AG04449 (cell line): ENCODE results near the gene NCCRP1.

Experiments used
- CTCF ChIA-PET: fragments of 350-600 bp; formaldehyde crosslinking; extraction: SDS; loops from one replicate; lab custom pipeline; 2021; ENCODE audit warnings: antibody characterized with exemption; lab: Yijun Ruan, JAX
- POLR2A ChIA-PET: fragments of 400-600, 350-600 bp; formaldehyde crosslinking; extraction: SDS; loops from one replicate; lab custom pipeline; 2020; ENCODE audit warnings: antibody characterized with exemption, inconsistent platforms; lab: Yijun Ruan, JAX
- DNase-seq: peaks from one replicate; pipeline ENCODE4 v3.0.0-alpha.2; 2010; ENCODE audit warnings: low read depth, low spot score
- H3K4me3 ChIP-seq: 2 replicates; pipeline ENCODE4 v1.5.1; 2011; ENCODE audit warnings: low read depth, mild to moderate bottlenecking, control low read depth, low read length
- CTCF ChIP-seq: IDR thresholded peaks from one replicate; pipeline ENCODE4 v1.5.1; 2011; ENCODE audit warnings: mild to moderate bottlenecking, moderate library complexity, low read length, control low read depth, inconsistent platforms; ENCODE audit not compliant: insufficient read depth; ENCODE audit errors: missing control alignments

The NCCRP1 gene

GRCh38 chr19:39162441-39163043 lies 34.2 kb upstream of the NCCRP1 start:
- CTCF ChIA-PET = interaction anchor here (1.2 kb wide), 1 partner anchor 165 kb away, joined by 3 read pairs; no protein-coding TSS in a partner anchor

GRCh38 chr19:39163621-39164020 lies 33.1 kb upstream of the NCCRP1 start:
- POLR2A ChIA-PET = no interaction called here
- H3K4me3 ChIP-seq = no peak overlapping the region
- no peak for DNase-seq
- TF ChIP-seq CTCF = no peak
- CTCF ChIA-PET = no interaction called here

More at GRCh38 chr19:39162441-39163043, 34.2 kb upstream of the NCCRP1 start:
- no peak overlapping the region for H3K4me3 ChIP-seq
- DNase-seq = no peak
- no peak for TF ChIP-seq CTCF
- POLR2A ChIA-PET = no interaction called here

- no peak for DNase-seq
- no peak overlapping the region for H3K4me3 ChIP-seq
- CTCF ChIA-PET = no interaction called here
- POLR2A ChIA-PET = no interaction called here
- no peak for TF ChIP-seq CTCF
Observed at GRCh38 chr19:39164289-39164688, 32.5 kb upstream of the NCCRP1 start.

GRCh38 chr19:39165857-39166256 lies 30.9 kb upstream of the NCCRP1 start:
- no peak overlapping the region for H3K4me3 ChIP-seq
- POLR2A ChIA-PET = no interaction called here
- TF ChIP-seq CTCF = no peak
- CTCF ChIA-PET = interaction anchor here (1.1 to 1.7 kb wide), 2 partner anchors 21 to 44 kb away, joined by 3 to 4 read pairs; no protein-coding TSS in a partner anchor
- no peak for DNase-seq

- no peak for TF ChIP-seq CTCF
- ChIA-PET POLR2A (no interaction called here), CTCF (interaction anchor here (1.1 to 1.7 kb wide), 2 partner anchors 20 to 44 kb away, joined by 3 to 4 read pairs; no protein-coding TSS in a partner anchor)
- no peak for DNase-seq
- H3K4me3 ChIP-seq = no peak overlapping the region
Observed at GRCh38 chr19:39166571-39167391, 30.0 kb upstream of the NCCRP1 start.

GRCh38 chr19:39167461-39168257 lies 29.1 kb upstream of the NCCRP1 start:
- no peak for DNase-seq
- CTCF ChIA-PET = interaction anchor here (1.7 kb wide), 1 partner anchor 45 kb away, joined by 4 read pairs; no protein-coding TSS in a partner anchor
- no peak overlapping the region for H3K4me3 ChIP-seq
- TF ChIP-seq CTCF = no peak
- POLR2A ChIA-PET = no interaction called here
